ENCODE results near the gene ADAMTSL2. TPM values are rescaled to one million over a fixed set of nuclear protein-coding genes. Genes with fewer than 3 reads are reported as not detected.

ADAMTSL2 gene
- total and polyA plus RNA-seq, 2 experiments from 2014 or later: 1.5 to 2.2 TPM

DNA sequence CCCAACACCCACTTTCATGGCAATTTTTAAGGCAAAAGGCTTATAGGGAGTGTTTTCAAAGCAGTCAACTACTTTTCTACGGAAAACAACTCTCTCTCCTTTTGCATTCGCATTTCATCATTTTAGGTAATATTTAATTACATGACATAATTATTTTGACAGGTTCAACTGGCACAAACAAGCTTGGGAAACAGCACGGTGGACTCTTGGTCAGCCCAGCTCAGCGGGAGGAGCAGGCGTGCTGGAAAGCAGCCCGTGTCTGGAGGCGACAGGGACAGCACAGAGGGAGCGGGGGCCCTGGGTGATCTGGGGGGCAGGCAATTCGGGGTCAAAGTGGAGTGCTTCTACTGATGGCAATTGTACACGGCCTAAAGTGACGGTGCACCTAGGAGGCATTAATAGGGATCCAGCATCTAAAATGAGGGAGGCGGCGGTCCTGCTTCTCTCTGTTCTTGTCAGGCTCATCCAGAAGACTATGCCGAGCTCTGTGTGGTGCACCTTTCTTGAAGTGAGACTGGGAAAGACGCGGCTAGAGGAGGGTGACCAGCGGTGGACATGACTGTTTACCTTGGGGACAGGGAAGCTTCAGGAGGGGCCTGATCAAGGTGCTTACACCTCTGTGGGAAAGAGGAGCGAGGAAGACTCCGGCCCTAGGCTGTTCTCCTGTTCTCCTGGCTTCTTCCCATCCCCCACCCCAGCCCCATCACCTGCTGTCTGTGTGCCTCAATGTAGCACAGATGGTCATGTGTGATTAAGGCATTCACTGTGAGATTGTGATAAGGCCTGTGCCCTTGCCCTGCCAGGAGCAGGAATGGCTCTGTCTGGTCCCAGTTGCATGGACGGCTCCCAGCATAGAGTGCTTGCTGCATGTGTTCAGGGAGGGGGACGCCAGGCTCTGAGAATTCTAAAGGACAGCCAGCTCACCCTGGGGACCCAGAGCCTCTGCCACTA is 13.1 kb upstream of the ADAMTSL2 start:
- 89% methylated on average over 21 of the region's 21 CpGs for WGBS (ENCODE audit: low lambda C conversion rate, missing lambda C conversion rate)
- DNase-seq (ENCODE audit: low spot score): no peak
- TF ChIP-seq CTCF (IDR thresholded peaks at IDR 0.05; ENCODE audit: poor library complexity) (no peak), EZH2phosphoT487 (IDR thresholded peaks at IDR 0.05; ENCODE audit: low read depth, severe bottlenecking, unreplicated experiment) (no peak), EZH2 (IDR thresholded peaks at IDR 0.05; ENCODE audit: borderline replicate concordance) (no peak)
- Histone ChIP-seq H3K27me3 (no peaks in the 10 kb centered on the region), H4K20me1 (ENCODE audit: insufficient read depth, poor library complexity, severe bottlenecking) (no peaks in the 10 kb centered on the region), H3K79me2 (no peaks in the 10 kb centered on the region), H3K4me3 (no peak overlapping the region), H3K36me3 (replicated peaks; ENCODE audit: insufficient read depth, low read depth) (no peaks in the 10 kb centered on the region), H3K9me3 (ENCODE audit: low read depth) (no peaks in the 10 kb centered on the region), H2AFZ (no peak overlapping the region), H3K27ac (no peak overlapping the region), H3K9me2 (replicated peaks; ENCODE audit: insufficient read depth) (no peaks in the 10 kb centered on the region), H3K4me2 (no peak overlapping the region), H3K4me1 (ENCODE audit: insufficient read depth) (peaks cover 8% of the 10 kb centered on the region)

- no peaks in the 10 kb centered on the region for H3K36me3 ChIP-seq (replicated peaks; ENCODE audit: insufficient read depth, low read depth)
- TF ChIP-seq EZH2phosphoT487 (IDR thresholded peaks at IDR 0.05; ENCODE audit: low read depth, severe bottlenecking, unreplicated experiment): no peak
- TF ChIP-seq CTCF (IDR thresholded peaks at IDR 0.05; ENCODE audit: poor library complexity): no peak
- TF ChIP-seq EZH2 (IDR thresholded peaks at IDR 0.05; ENCODE audit: borderline replicate concordance): no peak
- no peak overlapping the region for H3K4me2 ChIP-seq
- no peaks in the 10 kb centered on the region for H3K9me2 ChIP-seq (replicated peaks; ENCODE audit: insufficient read depth)
- DNase-seq (ENCODE audit: low spot score): no peak
- H3K4me1 ChIP-seq (ENCODE audit: insufficient read depth): peaks cover 17% of the 10 kb centered on the region
- no peaks in the 10 kb centered on the region for H4K20me1 ChIP-seq (ENCODE audit: insufficient read depth, poor library complexity, severe bottlenecking)
- H3K9me3 ChIP-seq (ENCODE audit: low read depth): no peaks in the 10 kb centered on the region
- no peak overlapping the region for H3K4me3 ChIP-seq
- no peak overlapping the region for H2AFZ ChIP-seq
- no peak overlapping the region for H3K27ac ChIP-seq
- 90% methylated on average over 9 of the region's 14 CpGs for WGBS (ENCODE audit: low lambda C conversion rate, missing lambda C conversion rate)
- no peaks in the 10 kb centered on the region for H3K79me2 ChIP-seq
- H3K27me3 ChIP-seq: no peaks in the 10 kb centered on the region
These were observed 12.2 kb upstream of the ADAMTSL2 start for GRCh38 chr9:133522073-133522910.

DNA sequence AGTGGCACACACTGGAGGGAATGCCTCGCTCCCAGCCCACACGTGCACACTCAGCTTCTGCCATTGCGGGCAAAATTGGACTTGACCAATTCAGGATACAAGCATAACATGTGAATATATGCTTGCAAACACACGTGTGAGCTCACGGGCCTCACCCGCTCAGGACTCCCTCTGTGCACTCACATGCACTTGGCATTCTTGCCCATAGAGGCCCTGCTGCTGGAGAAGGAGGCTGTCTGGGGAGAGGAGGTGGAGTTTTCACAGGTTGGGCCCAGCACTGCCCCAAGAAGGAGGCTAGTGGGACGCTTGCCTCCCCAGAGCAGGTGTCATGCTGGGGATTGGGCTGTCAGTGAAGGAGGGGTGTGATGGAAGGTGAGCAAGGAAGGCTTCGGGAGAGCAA is 11.4 kb upstream of the ADAMTSL2 start:
- Histone ChIP-seq H3K79me2 (no peaks in the 10 kb centered on the region), H3K9me3 (ENCODE audit: low read depth) (no peaks in the 10 kb centered on the region), H3K27ac (no peak overlapping the region), H3K4me1 (ENCODE audit: insufficient read depth) (peaks cover 25% of the 10 kb centered on the region), H2AFZ (no peak overlapping the region), H3K4me2 (no peak overlapping the region), H3K27me3 (no peaks in the 10 kb centered on the region), H3K4me3 (no peak overlapping the region), H4K20me1 (ENCODE audit: insufficient read depth, poor library complexity, severe bottlenecking) (no peaks in the 10 kb centered on the region), H3K36me3 (replicated peaks; ENCODE audit: insufficient read depth, low read depth) (no peaks in the 10 kb centered on the region), H3K9me2 (replicated peaks; ENCODE audit: insufficient read depth) (no peaks in the 10 kb centered on the region)
- no peak for TF ChIP-seq CTCF (IDR thresholded peaks at IDR 0.05; ENCODE audit: poor library complexity)
- no peak for TF ChIP-seq EZH2 (IDR thresholded peaks at IDR 0.05; ENCODE audit: borderline replicate concordance)
- TF ChIP-seq EZH2phosphoT487 (IDR thresholded peaks at IDR 0.05; ENCODE audit: low read depth, severe bottlenecking, unreplicated experiment): no peak
- no peak for DNase-seq (ENCODE audit: low spot score)
- whole genome bisulfite sequencing (ENCODE audit: low lambda C conversion rate, missing lambda C conversion rate): 86% methylated on average over 8 of the region's 8 CpGs

Measured in hepatocyte (in vitro differentiated cells).